COR-L47 (cell line): Measurements from ENCODE around the gene ZBTB26.

Experiments used
- DNase-seq: peaks from one replicate; lab custom pipeline; 2025; lab: John Stamatoyannopoulos, UW

ZBTB26 gene, protein sequence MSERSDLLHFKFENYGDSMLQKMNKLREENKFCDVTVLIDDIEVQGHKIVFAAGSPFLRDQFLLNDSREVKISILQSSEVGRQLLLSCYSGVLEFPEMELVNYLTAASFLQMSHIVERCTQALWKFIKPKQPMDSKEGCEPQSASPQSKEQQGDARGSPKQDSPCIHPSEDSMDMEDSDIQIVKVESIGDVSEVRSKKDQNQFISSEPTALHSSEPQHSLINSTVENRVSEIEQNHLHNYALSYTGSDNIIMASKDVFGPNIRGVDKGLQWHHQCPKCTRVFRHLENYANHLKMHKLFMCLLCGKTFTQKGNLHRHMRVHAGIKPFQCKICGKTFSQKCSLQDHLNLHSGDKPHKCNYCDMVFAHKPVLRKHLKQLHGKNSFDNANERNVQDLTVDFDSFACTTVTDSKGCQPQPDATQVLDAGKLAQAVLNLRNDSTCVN

DNA sequence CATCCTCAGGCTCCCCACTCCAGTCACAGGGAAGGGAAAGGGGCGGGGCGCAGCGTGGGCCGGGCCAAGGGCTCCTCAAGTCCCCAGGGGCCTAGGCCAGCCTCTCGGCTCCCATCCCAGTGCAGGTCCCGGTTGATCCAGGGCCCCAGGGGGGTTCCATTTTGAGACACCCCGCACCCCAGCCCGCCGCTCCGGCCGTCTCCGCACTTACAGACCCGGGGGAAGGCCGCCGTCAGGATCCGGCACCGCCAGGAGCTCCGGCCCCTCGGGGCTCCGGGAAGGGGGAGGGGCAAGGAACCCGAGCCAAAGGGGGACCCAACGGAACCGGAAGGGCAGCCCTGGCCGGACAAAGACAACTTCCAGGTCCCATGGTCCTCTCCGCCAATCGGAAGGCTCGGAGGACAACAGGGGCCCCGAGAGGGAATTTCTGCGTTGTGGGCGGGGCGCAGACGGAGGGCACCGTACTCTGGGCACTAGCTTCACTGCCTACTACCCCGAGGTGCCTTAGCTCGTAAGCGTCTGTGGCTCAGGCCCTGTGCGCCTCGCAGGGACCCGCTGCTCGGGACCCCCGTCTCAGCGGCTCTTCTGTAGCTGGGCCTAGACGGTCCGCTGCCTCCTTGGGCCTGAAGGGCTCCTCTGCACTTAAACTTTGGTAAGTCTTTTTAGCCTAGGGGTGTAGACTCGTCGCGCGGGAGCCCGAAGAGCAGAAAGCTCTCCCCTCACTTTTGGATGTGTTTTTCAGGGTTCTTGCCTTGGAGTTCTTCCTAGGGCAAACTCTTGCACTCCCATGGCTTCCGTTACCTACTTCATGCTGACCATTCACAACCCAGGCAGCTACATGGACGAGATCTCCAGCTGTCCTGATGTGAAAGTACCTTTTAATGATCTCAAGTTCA, at the start of gene ZBTB26:
ZBTB26 (minus strand) TSS at position 287 of the 896 bp plus-strand sequence. CDS start 11,578 bp downstream, outside the sequence.
- peak; percentile 89 for DNase-seq

DNA sequence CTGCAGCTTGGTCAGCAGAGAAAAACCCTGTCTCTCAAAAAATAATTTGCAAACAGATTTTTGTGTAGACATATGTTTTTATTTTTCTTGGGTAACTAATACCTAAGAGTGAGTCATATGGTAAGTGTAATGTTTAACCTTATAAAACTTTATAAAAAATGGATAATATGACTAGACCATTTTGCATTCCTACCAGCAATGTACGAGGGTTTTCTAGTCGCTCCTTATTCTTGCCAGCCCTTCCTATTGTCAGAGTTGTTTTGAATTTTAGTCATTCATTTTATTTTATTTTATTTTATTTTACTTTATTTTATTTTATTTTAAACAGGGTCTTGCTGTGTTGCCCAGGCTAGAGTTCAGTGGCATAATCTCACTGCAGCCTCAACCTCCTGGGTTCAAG, 47.3 kb upstream of the ZBTB26 start:
- no peak for DNase-seq

DNA sequence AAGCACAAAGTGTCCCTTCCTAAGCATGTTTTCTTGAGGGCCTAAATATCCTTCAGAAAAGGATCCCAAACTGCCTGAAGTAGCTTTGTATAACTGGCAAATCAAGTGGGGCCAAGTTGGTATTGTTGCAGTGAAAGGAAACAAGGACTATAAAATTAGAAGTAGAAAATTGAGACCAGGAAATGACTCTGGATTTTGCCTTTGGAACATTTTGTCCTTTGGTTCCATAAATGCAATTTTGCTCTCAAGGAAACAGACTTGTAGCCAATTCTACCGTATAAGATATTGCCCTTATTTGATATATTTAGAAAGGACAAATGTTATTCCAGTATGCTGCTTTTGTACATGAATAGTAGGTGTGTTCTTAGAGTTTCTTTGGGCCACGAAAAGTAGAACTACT, 43.9 kb upstream of the ZBTB26 start:
- DNase-seq = no peak

DNA sequence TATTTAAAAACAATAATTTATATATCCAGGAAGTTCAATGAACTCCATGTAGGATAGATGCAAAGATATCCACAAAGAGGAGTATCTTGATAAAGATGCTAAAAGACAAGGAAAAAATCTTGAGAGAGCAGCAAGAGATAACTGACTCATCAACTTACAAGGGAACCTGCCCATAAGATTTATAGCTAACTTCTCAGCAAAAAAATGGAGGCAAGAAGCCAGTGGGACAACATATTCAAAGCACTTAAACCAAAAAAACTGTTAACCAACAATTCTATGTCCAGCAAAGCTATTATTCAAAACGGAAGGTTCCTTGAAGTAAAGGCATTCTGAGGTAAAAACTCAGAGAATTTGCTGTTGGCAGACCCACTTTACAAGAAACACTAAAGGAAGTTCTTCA, 29.8 kb upstream of the ZBTB26 start:
- no peak for DNase-seq

DNA sequence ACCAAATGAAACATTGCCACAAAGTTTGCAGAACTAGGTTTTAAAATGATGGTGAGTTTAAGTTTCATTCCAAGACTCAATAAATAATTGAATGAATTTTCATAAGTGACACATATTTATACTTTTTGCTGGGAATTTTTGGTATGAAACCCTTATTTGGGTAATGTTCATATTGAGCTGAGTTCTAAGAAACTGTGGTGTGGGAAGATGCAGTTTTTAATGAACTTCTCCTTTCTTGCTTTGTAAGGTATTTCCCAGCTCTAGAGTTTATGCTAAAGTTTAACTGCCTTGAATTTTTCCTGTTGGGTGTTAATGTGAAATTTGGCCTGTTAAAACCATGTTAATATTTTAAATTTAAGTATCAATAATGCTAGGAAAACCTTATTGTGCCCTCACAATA, 24.6 kb upstream of the ZBTB26 start:
- DNase-seq = no peak

DNA sequence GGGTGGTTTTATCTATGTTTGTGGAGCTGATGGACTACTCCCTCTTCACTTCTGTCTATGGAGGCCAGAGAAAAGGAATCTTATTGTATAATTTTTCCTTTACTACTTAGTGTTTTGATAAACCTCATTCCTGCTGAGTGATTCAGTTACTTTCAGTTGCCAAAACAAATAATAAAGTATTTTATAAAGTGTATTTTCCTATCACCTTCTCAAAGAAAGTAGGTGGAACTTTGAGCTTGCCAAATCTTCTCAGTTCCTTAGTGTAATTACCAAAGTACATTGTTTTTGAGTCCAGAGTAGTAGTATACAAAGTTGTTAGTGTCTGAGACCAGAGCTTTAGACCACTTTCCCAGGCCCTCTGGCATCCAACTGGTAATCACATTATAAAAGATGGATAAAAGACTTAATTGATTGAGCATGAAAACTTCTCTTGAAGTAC, 23.0 kb upstream of the ZBTB26 start:
- no peak for DNase-seq

DNA sequence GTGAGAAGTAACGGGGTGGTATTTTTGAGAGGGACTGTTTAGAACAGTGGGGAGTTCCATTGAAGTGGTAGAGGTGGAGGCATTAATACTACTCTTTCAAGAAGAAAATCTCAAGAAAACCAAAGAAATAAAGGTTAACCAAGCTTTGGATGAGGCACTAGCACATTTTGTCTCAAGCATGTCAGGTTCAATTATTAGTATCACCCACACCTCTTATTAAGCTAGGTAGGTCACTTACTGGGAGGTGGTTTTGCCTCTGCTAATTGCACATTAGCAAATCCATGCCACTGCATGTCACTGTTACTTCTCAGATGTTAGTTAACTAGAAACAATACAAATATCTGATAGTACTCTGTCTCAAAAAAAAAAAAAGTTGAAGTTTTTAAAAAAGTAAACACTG, 19.7 kb upstream of the ZBTB26 start:
- DNase-seq = no peak

GRCh38 chr9:122950263-122950662, 19.0 kb upstream of the ZBTB26 start:
- no peak for DNase-seq

DNA sequence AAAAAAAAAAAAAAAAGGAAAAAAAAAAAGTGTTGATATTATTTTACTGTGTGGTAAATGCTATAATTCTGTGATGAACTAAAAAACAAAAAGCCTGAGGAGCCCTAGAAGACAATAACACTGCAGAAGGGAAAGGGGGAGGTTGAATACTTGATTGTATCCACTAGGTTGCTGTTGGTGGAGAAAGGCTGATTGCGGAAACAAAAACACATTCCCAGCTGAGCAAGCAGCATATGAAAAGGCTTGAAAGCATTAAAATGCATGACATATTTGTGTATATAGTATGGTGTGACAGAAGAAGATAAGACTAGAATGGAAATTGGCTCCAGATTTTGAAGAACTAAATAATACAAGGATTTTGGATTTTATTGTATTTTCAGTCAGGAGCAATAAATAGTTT, 18.4 kb upstream of the ZBTB26 start:
- no peak for DNase-seq

GRCh38 chr9:122948313-122948712, 17.0 kb upstream of the ZBTB26 start:
- DNase-seq = no peak

DNA sequence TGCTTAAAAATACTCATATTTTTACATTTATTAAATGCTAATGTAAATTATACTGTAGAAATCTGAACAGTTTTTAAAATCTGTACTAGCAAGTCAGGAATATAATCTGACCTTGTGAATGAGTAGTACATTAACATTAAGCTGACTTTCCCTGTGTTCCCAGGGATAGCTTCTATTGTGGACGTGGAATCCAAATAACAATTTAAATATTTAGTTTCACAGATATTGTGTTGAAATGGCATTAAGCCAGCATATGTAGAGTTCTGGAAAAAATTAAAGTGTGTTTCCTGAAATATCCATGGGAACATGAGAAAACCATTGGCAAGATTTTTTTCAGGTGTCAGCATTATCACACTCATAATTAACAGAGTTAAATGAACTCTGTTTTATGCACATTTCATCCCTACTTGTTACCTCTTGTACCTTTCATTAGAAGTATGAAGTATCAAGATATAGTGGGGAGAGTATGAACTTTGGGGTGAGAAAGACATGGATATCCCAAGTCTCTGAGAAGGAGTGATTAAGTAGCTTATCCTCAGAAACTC, 15.2 kb upstream of the ZBTB26 start:
- DNase-seq = no peak

GRCh38 chr9:122944960-122945888, 13.9 kb upstream of the ZBTB26 start:
- DNase-seq = no peak

DNA sequence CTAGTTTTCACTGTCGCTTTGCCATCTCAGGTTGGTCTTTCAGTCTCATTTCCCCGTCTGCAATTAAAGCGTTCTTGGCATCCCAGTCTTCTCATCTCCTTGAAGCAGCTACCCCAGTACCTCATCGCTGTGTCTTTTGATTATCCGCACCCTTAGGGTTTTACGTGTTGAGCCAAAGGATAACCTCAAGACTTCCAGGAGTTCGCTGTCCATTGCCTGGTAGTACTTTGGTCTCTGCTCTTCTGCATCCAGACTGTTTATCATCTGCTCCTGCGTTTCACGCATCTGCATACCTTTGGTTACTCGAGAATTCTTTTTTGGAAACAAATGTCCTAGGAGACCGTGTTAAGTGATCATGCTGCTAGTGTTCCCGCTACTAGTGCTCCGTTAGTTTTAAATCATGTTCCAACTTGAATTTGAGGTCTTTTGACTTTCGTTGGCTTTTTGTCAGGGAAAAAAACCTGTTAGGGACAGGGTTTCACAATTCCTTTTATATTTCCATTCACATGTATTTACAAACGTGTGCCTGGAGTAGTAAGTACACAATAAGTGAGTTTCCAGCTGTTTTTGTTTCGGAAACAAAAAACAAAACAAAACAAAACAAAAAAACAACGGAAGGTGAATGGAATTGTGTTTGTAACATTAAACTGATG, 10.4 kb upstream of the ZBTB26 start:
- no peak for DNase-seq

DNA sequence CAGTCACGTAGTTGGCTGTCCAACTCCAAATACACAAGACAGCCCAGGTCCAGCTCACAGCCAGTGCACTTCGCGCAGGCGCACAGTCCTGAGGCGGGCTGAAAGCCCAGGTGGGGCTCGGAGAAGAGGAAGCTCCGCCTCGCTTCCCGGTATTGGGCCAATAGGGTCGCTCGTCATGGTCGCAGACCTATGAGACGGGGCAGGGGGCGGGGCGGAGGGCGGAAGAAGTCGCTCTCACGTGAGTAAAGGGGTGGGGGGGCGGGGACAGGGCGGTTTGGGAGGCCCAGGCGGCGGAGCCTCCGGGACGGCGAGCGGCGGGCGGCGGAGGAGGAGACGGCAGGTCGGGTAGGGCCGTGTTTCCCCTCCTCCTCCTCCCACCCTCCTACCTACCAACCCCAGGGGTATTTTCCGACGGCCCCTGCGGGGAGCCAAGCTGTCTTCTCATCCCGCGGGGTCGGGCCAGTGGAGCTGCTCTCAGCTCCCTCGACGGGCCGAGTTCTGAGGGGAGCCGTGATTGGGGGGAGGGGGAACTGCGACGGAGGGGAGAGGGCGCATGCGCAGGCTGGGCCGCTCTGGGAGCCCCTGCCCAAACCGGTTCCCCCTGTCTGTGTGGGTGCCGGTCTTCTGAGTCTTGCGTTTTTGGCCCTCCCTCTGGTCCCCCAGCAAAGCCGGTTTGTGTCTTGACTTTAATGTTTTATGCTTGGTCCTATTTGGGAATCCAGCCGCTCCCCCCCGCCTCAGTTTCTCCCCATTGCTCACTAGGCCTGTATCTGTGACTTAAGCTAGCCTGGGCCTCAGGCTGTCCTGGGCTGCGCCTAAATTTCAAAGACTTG, 9.7 kb upstream of the ZBTB26 start, which contains the start of gene RABGAP1:
RABGAP1 (plus strand) TSS at position 272 of the 833 bp plus-strand sequence. CDS start 16,040 bp downstream, outside the sequence.
- peak; percentile 99 for DNase-seq

DNA sequence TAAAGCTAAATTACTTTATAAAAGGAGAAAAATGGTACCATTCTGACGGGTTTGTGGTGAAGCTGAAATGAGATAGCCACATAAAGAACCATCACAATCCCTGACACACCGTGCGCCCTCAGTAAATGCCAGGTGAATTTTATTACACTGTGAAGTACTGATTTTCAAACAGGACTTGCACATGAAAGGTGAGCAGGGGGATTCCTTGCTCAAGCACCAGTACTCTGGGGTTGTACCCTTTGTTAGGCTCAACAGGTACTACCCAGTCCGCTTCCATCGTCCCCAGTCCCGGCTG, 9.1 kb upstream of the ZBTB26 start:
- DNase-seq = no peak

DNA sequence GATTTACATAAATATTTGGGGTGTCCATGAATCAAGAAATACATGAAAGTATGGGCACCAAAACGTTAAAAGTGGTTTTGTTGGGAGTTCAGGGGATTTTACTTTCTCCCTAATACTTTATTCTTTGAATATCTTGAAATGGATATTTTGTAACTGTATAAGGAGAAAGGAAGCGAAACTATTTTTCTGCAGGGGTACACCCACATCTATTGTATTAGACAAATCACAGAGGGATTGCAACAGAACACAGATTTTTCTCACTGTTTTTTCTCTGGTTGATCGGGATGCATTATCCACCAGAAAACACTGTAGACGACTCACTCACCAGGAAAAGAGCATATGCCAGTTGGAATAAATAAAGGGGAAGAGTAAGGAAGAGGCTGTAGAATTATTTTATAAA, 8.3 kb upstream of the ZBTB26 start:
- DNase-seq = no peak

GRCh38 chr9:122936883-122937282, 5.6 kb upstream of the ZBTB26 start:
- DNase-seq = no peak

DNA sequence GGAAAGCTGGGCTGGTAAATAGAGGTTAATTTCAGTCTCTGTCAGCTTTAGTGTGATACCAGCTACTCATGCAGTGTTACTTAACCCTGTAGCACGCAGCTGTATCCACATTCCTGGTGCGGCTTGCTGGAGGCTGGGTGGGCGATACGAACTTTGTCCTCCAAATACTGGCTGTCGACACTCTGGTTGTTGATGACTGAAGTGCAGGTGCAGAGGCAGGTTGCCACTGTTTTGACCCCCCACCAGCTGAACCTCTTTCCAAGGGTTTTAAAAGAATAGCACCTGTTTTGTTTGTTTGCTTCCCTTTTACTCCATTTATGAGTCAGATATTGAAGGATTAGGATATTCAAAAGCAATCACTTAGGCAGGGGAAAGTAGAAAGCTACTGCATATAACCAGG, 5.2 kb upstream of the ZBTB26 start:
- DNase-seq = no peak

GRCh38 chr9:122930541-122931225, 629 bp downstream of the ZBTB26 start:
- no peak for DNase-seq
